Measurements from ENCODE around the gene SPTBN4.

- TF ChIP-seq POLR2A (IDR thresholded peaks at IDR 0.05) (no peak), POLR2AphosphoS5 (IDR thresholded peaks at IDR 0.05) (no peak)
- TF ChIP-seq, protein P1, sequence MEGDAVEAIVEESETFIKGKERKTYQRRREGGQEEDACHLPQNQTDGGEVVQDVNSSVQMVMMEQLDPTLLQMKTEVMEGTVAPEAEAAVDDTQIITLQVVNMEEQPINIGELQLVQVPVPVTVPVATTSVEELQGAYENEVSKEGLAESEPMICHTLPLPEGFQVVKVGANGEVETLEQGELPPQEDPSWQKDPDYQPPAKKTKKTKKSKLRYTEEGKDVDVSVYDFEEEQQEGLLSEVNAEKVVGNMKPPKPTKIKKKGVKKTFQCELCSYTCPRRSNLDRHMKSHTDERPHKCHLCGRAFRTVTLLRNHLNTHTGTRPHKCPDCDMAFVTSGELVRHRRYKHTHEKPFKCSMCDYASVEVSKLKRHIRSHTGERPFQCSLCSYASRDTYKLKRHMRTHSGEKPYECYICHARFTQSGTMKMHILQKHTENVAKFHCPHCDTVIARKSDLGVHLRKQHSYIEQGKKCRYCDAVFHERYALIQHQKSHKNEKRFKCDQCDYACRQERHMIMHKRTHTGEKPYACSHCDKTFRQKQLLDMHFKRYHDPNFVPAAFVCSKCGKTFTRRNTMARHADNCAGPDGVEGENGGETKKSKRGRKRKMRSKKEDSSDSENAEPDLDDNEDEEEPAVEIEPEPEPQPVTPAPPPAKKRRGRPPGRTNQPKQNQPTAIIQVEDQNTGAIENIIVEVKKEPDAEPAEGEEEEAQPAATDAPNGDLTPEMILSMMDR (IDR thresholded peaks at IDR 0.05 in 8 of 11, conservative IDR thresholded peaks at IDR 0.05 in 3 of 11), result no peak
Measured at GRCh38 chr19:40492274-40492673, 25.5 kb downstream of the SPTBN4 start.
